ENCODE results near the gene KCNAB1. TPM values are rescaled to one million over a fixed set of nuclear protein-coding genes. Genes with fewer than 3 reads are reported as not detected.

KCNAB1 gene
- total RNA-seq, 1 experiment from 2014 or later, result not detected

DNA sequence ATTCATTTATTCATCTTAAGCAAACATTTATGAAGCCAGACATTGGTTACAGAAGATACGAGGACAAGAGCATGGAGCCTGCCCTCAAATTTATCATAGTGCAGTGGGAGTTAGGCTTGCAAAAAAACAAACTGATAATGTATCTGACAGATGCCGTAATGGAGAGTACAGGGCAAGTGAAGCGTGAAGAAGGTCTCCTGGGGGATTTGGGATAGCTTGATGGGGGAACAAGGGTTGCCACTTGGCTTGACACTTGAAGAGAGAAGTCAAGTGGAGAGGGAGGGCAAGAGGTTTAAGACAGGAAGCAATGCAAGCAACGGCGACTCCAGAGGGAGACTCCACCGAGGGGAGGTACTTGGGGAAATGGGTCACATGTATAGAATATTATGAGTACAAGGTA is 305.3 kb downstream of the KCNAB1 start:
- BruUV-seq (replicated peaks), result no TSS peak
- CTCF ChIA-PET, result no interaction called here
- Histone ChIP-seq H3K27me3 (replicated peaks; ENCODE audit: insufficient read depth, low read depth, low read length, poor library complexity) (no peaks in the 10 kb centered on the region), H3K9me3 (ENCODE audit: low read depth, low read length, poor library complexity, severe bottlenecking) (no peaks in the 10 kb centered on the region), H3K36me3 (ENCODE audit: insufficient read depth, low read length, poor library complexity, severe bottlenecking) (no peaks in the 10 kb centered on the region), H3K4me1 (ENCODE audit: insufficient read depth, low read length, poor library complexity, severe bottlenecking) (no peaks in the 10 kb centered on the region), H3K4me3 (ENCODE audit: low read depth, low read length, poor library complexity, severe bottlenecking) (no peak overlapping the region), H3K27ac (ENCODE audit: low read depth, low read length, poor library complexity, severe bottlenecking) (no peak overlapping the region)
- intact Hi-C loops (cut with micrococcal nuclease; ENCODE audit: unreplicated experiment), result no loop called here
- TF ChIP-seq, protein P1, sequence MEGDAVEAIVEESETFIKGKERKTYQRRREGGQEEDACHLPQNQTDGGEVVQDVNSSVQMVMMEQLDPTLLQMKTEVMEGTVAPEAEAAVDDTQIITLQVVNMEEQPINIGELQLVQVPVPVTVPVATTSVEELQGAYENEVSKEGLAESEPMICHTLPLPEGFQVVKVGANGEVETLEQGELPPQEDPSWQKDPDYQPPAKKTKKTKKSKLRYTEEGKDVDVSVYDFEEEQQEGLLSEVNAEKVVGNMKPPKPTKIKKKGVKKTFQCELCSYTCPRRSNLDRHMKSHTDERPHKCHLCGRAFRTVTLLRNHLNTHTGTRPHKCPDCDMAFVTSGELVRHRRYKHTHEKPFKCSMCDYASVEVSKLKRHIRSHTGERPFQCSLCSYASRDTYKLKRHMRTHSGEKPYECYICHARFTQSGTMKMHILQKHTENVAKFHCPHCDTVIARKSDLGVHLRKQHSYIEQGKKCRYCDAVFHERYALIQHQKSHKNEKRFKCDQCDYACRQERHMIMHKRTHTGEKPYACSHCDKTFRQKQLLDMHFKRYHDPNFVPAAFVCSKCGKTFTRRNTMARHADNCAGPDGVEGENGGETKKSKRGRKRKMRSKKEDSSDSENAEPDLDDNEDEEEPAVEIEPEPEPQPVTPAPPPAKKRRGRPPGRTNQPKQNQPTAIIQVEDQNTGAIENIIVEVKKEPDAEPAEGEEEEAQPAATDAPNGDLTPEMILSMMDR (conservative IDR thresholded peaks at IDR 0.05; ENCODE audit: low read depth, low read length), result no peak
- no peak for TF ChIP-seq EZH2 (IDR thresholded peaks at IDR 0.05; ENCODE audit: borderline replicate concordance, low read depth, low read length, poor library complexity, severe bottlenecking)
- POLR2A ChIA-PET (ENCODE audit: low non-redundant PET), result no interaction called here
- DNase-seq (ENCODE audit: low spot score), result no peak

DNA sequence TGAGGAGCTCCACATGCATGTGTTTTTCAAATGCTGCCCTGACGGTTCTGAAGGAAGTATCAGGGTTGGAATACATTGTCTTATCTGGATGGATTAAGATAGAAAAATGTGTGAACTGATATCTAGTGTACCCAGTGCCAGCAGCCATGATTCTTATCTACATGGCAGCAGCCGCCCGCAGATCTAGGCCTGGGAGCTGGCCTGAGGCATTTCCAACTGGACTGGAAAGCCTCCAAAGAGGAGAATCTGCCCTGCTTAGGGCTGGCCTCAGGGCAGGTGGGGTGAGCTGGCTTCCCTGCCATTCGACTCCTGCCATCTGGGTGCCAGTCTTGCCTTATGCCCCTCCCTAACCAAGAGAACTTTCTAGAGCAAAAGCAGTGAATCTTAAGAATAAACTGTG is 308.7 kb downstream of the KCNAB1 start:
- Histone ChIP-seq H3K4me1 (ENCODE audit: insufficient read depth, low read length, poor library complexity, severe bottlenecking) (no peaks in the 10 kb centered on the region), H3K9me3 (ENCODE audit: low read depth, low read length, poor library complexity, severe bottlenecking) (no peaks in the 10 kb centered on the region), H3K4me3 (ENCODE audit: low read depth, low read length, poor library complexity, severe bottlenecking) (no peak overlapping the region), H3K36me3 (ENCODE audit: insufficient read depth, low read length, poor library complexity, severe bottlenecking) (no peaks in the 10 kb centered on the region), H3K27me3 (replicated peaks; ENCODE audit: insufficient read depth, low read depth, low read length, poor library complexity) (no peaks in the 10 kb centered on the region), H3K27ac (ENCODE audit: low read depth, low read length, poor library complexity, severe bottlenecking) (no peak overlapping the region)
- POLR2A ChIA-PET (ENCODE audit: low non-redundant PET), result no interaction called here
- BruUV-seq (replicated peaks), result no TSS peak
- CTCF ChIA-PET, result no interaction called here
- intact Hi-C loops (cut with micrococcal nuclease; ENCODE audit: unreplicated experiment), result no loop called here
- TF ChIP-seq, protein P1 (conservative IDR thresholded peaks at IDR 0.05; ENCODE audit: low read depth, low read length), result no peak
- TF ChIP-seq EZH2 (IDR thresholded peaks at IDR 0.05; ENCODE audit: borderline replicate concordance, low read depth, low read length, poor library complexity, severe bottlenecking), result no peak
- no peak for DNase-seq (ENCODE audit: low spot score)

DNA sequence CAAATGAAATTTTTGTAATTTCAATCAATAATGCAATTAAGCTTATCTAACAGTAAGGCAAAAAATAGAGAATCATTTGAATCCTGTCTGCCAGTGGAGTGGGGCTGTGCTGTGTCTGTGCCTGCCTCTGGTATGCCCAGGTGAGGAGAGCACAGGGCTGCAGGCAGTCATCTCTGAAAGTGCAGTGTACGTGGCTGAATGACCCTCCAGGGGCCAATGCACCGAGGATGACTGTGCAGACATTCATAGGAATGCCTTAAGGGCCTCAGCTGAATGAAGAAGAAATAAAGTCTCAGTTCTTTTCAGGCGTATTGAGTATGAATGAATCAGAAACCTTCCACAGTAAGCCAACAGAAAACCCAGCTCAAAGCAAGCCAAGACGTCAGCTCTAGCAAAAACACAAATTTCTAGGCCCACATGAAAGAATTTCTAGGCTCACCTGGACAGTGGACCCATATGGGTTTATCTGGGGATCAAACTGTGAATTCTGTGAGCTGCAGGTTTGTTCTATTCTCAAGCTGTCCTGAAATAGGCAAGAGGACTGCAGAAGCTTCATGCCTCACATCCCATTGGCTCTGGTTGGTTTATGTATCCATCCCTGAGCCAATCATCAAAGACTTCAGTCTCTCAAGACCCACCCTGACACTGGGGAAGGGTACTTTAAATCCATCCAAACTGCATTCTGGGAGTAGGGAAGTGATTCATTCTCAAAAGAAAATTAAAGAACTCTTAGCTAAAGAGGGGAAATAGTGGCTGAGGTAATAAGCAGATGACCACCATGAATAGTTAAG is 311.2 kb downstream of the KCNAB1 start:
- Histone ChIP-seq H3K4me3 (ENCODE audit: low read depth, low read length, poor library complexity, severe bottlenecking) (no peak overlapping the region), H3K27ac (ENCODE audit: low read depth, low read length, poor library complexity, severe bottlenecking) (no peak overlapping the region), H3K36me3 (ENCODE audit: insufficient read depth, low read length, poor library complexity, severe bottlenecking) (no peaks in the 10 kb centered on the region), H3K9me3 (ENCODE audit: low read depth, low read length, poor library complexity, severe bottlenecking) (no peaks in the 10 kb centered on the region), H3K27me3 (replicated peaks; ENCODE audit: insufficient read depth, low read depth, low read length, poor library complexity) (peaks cover 4% of the 10 kb centered on the region), H3K4me1 (ENCODE audit: insufficient read depth, low read length, poor library complexity, severe bottlenecking) (no peaks in the 10 kb centered on the region)
- CTCF ChIA-PET, result no interaction called here
- no peak for DNase-seq (ENCODE audit: low spot score)
- POLR2A ChIA-PET (ENCODE audit: low non-redundant PET), result no interaction called here
- no peak for TF ChIP-seq EZH2 (IDR thresholded peaks at IDR 0.05; ENCODE audit: borderline replicate concordance, low read depth, low read length, poor library complexity, severe bottlenecking)
- TF ChIP-seq, protein P1 (conservative IDR thresholded peaks at IDR 0.05; ENCODE audit: low read depth, low read length), result no peak
- no TSS peak for BruUV-seq (replicated peaks)
- intact Hi-C loops (cut with micrococcal nuclease; ENCODE audit: unreplicated experiment), result no loop called here
